ENCODE results near the gene UMAD1.

Gene UMAD1

DNA sequence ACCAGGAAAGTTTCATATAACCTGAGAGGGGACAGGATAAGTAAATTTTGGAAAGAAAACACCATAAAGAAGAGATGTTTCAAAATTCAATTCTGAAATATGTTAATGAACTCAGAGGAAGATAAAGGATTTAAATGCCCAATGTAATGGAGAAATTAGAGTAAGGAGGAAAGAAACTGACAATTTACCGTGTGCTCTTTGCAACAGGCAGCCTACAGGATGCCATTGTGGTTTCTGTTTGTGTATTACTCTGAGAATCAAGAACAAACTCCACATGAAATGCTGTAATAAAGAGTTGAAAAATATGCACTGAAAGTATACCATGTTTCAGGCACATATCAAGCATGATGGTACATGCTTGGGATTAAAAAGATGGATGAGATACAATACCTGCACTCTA is 283.3 kb downstream of the UMAD1 start:
- Histone ChIP-seq H3K9me3 (no peaks in the 10 kb centered on the region), H3K27me3 (no peaks in the 10 kb centered on the region), H3K4me1 (no peaks in the 10 kb centered on the region), H3K27ac (no peak overlapping the region), H3K4me3 (no peak overlapping the region), H3K36me3 (no peaks in the 10 kb centered on the region)
- intact Hi-C loops (cut with DNase I; ENCODE audit: low total_unique reads): no loop called here
- TF ChIP-seq, protein P1, sequence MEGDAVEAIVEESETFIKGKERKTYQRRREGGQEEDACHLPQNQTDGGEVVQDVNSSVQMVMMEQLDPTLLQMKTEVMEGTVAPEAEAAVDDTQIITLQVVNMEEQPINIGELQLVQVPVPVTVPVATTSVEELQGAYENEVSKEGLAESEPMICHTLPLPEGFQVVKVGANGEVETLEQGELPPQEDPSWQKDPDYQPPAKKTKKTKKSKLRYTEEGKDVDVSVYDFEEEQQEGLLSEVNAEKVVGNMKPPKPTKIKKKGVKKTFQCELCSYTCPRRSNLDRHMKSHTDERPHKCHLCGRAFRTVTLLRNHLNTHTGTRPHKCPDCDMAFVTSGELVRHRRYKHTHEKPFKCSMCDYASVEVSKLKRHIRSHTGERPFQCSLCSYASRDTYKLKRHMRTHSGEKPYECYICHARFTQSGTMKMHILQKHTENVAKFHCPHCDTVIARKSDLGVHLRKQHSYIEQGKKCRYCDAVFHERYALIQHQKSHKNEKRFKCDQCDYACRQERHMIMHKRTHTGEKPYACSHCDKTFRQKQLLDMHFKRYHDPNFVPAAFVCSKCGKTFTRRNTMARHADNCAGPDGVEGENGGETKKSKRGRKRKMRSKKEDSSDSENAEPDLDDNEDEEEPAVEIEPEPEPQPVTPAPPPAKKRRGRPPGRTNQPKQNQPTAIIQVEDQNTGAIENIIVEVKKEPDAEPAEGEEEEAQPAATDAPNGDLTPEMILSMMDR (IDR thresholded peaks at IDR 0.05): no peak
- no peak for DNase-seq

DNA sequence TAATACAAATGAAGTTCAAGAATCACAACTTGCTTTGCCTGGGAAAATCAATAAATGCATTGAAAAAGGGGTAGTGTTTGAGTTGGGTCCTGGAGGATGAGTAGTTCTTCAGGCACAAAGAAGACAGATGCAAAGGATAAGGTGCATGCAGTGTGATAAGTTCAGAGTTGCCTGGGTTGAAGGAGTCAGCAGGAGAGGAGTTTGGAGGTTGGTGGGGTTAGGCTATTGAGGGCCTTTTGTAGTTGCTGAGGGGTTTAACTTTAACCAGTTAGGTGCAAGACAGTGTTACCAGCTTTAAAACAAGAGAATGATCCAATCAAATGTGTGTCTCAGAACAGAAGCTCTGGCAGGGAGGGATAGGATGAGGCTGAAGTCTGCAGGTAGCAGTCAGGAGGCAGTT is 283.8 kb downstream of the UMAD1 start:
- Histone ChIP-seq H3K27me3 (no peaks in the 10 kb centered on the region), H3K4me1 (no peaks in the 10 kb centered on the region), H3K27ac (no peak overlapping the region), H3K4me3 (no peak overlapping the region), H3K36me3 (no peaks in the 10 kb centered on the region), H3K9me3 (no peaks in the 10 kb centered on the region)
- intact Hi-C loops (cut with DNase I; ENCODE audit: low total_unique reads): no loop called here
- DNase-seq: no peak
- TF ChIP-seq, protein P1 (IDR thresholded peaks at IDR 0.05): no peak
